A549 (cell line): ENCODE data around the gene LARGE1. TPM values are rescaled to one million over a fixed set of nuclear protein-coding genes. Genes with fewer than 3 reads are reported as not detected.

Experiments
- polyA plus RNA-seq, 4 experiments: library from polyadenylated mRNA; depleted of rRNA in 3 of 4; stranded (reverse); fragments of >200 nt; fragmentation: RNase III in 1 of 4; extraction: RNeasy Plus Mini Kit Qiagen cat#74134 plus additional on column Dnase treatment in 1 of 4; gene quantifications; 2 replicates in 3 of 4; 3 replicates in 1 of 4; pipeline ENCODE4 v1.2.3, GENCODE V29; 2011 to 2017
- small RNA-seq, 6 experiments: library from RNA; depleted of rRNA; stranded (forward); fragments of <200 nt; gene quantifications; one replicate each; pipeline ENCODE3, GENCODE V24; 2012

The LARGE1 gene
- polyA plus RNA-seq, 2 of the 4 experiments (the other 2 are of a cell fraction): 2.7 to 5.8 TPM

Small RNAs within 50 kb of the gene (small RNA-seq; reads per million reads assigned to genes)
- gene MIR4764 (0 to 0.04 (median 0) reads per million in 6 experiments), gene SNORA50B (0 reads per million in 6 experiments)
